ENCODE data around the gene LRMDA. TPM values are rescaled to one million over a fixed set of nuclear protein-coding genes. Genes with fewer than 3 reads are reported as not detected.

Gene LRMDA
- total and polyA plus RNA-seq, 4 experiments from 2014 or later, result not detected

DNA sequence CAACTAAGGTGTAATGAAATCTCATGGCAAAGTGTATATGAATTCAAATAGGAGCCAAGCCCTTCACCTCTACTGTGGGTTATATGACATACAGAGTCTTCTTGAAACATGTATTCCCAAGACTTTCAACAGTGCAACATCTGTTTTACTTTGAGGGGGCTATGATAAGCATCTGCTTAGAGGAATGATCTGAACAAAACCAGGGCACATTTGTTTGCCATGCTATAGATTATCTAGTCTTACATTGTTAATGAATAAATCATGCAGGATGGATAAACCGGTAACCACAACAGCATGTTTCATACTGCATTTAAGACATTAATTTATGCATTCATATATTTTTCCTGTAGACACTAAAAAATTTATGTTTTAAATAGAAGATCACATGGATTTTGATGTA is 1021.9 kb downstream of the LRMDA start:
- intact Hi-C loops (cut with micrococcal nuclease), result no loop called here
- no peaks in the 10 kb centered on the region for H3K27me3 Mint-ChIP-seq
- CTCF ChIA-PET (ENCODE audit: partially characterized antibody), result interaction anchor here (1.4 kb wide), 1 partner anchor 31 kb away, joined by 3 read pairs; no protein-coding TSS in a partner anchor

DNA sequence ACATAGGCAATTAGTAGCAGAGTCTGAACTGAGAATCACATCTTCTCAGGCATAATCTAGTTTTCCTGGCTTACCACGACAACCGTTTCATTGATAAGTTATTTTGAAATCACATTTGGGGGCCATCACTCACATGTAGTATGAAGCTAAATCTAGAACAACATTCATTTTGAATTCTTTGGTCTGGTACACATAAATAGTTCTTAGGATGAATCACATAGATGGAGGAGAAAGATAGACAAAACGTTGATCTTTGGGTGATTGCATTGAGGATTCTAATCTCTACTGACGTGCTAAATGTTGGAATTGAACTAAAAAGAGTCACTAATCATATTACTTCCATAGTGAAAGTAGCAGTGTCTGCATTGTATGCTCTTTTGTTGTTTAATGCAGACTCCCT is 1022.6 kb downstream of the LRMDA start:
- intact Hi-C loops (cut with micrococcal nuclease), result no loop called here
- Histone ChIP-seq H3K4me1 (ENCODE audit: insufficient read depth, low read length) (no peaks in the 10 kb centered on the region), H3K27me3 (ENCODE audit: insufficient read depth, low read length) (no peaks in the 10 kb centered on the region), H3K4me3 (ENCODE audit: low read length in 2 of 2) (no peak overlapping the region), H3K36me3 (ENCODE audit: insufficient read depth, low read length) (no peaks in the 10 kb centered on the region), H3K9me3 (ENCODE audit: control insufficient read depth in 1 of 2, low read length in 2 of 2) (no peaks in the 10 kb centered on the region), H3K27ac (ENCODE audit: low read depth, low read length) (no peak overlapping the region)
- Mint-ChIP-seq H3K4me3 (no peak overlapping the region), H3K36me3 (no peaks in the 10 kb centered on the region), H3K4me1 (no peaks in the 10 kb centered on the region), H3K27ac (no peak overlapping the region), H3K9me3 (peaks cover 0 to 7% (median 2%) of the 10 kb centered on the region in 8 donors), H3K27me3 (no peaks in the 10 kb centered on the region)
- DNase-seq, result no peak
- CTCF ChIA-PET (ENCODE audit: partially characterized antibody), result interaction anchor here (1.4 kb wide), 1 partner anchor 32 kb away, joined by 3 read pairs; no protein-coding TSS in a partner anchor
- POLR2A ChIA-PET (ENCODE audit: partially characterized antibody), result no interaction called here

More for the DNA sequence above, 1021.9 kb downstream of the LRMDA start:
- Mint-ChIP-seq H3K9me3 (peaks cover 0 to 7% (median 2%) of the 10 kb centered on the region in 8 donors), H3K4me3 (no peak overlapping the region), H3K27ac (no peak overlapping the region), H3K4me1 (no peaks in the 10 kb centered on the region), H3K36me3 (no peaks in the 10 kb centered on the region)
- H3K27ac ChIP-seq (ENCODE audit: low read depth, low read length), result no peak overlapping the region
- no peak overlapping the region for H3K4me3 ChIP-seq (ENCODE audit: low read length in 2 of 2)
- no peaks in the 10 kb centered on the region for H3K36me3 ChIP-seq (ENCODE audit: insufficient read depth, low read length)
- POLR2A ChIA-PET (ENCODE audit: partially characterized antibody), result no interaction called here
- DNase-seq, result no peak
- no peaks in the 10 kb centered on the region for H3K4me1 ChIP-seq (ENCODE audit: insufficient read depth, low read length)
- H3K9me3 ChIP-seq (ENCODE audit: control insufficient read depth in 1 of 2, low read length in 2 of 2), result no peaks in the 10 kb centered on the region
- H3K27me3 ChIP-seq (ENCODE audit: insufficient read depth, low read length), result no peaks in the 10 kb centered on the region

DNA sequence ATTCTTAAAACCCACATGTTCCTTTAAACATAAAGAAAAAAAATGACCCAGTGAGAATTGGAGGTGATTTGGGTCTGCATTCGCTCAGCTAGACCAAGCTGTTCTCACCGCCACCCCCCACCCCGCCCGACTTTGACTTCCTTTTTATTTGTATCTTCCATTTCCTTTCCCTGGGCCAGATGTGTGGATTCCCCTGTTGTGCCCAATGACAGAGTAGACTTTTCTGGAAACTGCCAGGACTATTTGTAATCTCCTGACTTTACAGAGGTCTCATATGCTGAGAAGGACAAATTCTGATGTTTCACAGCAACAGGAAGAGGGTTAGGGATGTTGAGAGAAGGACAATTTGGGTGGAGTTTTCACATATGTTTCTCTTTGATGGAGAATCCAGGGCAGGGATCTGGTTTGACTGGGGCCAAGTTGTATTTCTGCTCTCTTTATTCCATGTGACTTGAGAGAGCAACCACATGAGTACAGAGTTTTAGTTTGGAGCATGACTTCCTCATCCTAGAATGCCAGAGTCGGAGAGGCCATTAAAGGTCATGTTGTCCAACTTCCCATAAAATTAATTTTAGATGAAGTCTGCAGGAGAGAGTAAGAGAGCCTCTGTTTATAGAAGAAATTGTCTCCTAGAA is 1023.2 kb downstream of the LRMDA start:
- no peak for DNase-seq
- intact Hi-C loops (cut with micrococcal nuclease), result no loop called here
- H3K36me3 ChIP-seq (ENCODE audit: insufficient read depth, low read length), result no peaks in the 10 kb centered on the region
- no peak overlapping the region for H3K27ac Mint-ChIP-seq
- no peaks in the 10 kb centered on the region for H3K36me3 Mint-ChIP-seq
- peaks cover 0 to 7% (median 2%) of the 10 kb centered on the region in 8 donors for H3K9me3 Mint-ChIP-seq
- ChIA-PET CTCF (ENCODE audit: partially characterized antibody) (interaction anchor here (1.4 kb wide), 1 partner anchor 32 kb away, joined by 3 read pairs; no protein-coding TSS in a partner anchor), POLR2A (ENCODE audit: partially characterized antibody) (no interaction called here)
- no peak overlapping the region for H3K4me3 Mint-ChIP-seq
- no peak overlapping the region for H3K4me3 ChIP-seq (ENCODE audit: low read length in 2 of 2)
- no peak overlapping the region for H3K27ac ChIP-seq (ENCODE audit: low read depth, low read length)
- H3K4me1 ChIP-seq (ENCODE audit: insufficient read depth, low read length), result no peaks in the 10 kb centered on the region
- H3K27me3 ChIP-seq (ENCODE audit: insufficient read depth, low read length), result no peaks in the 10 kb centered on the region
- no peaks in the 10 kb centered on the region for H3K4me1 Mint-ChIP-seq
- H3K27me3 Mint-ChIP-seq, result no peaks in the 10 kb centered on the region
- H3K9me3 ChIP-seq (ENCODE audit: control insufficient read depth in 1 of 2, low read length in 2 of 2), result no peaks in the 10 kb centered on the region

DNA sequence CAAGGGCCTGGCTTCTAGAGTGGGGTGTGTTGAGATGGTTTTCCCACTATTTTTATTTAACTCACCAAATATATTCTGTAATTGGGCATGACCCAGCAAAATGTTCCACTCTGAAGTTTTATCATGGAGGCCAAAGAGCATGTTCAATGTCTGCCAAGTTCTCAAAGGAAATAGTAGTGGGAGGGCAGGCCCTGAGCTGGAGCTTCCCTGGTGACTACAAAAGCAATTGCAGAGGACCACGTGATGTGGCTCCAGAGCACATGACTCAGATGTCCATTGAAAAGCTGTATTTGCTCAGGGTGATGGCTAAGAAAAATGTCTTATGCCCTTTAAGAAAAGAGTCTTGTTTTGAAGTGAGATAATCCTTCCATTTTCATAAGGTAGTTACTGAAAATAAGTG is 1024.8 kb downstream of the LRMDA start:
- no peak for DNase-seq
- CTCF ChIA-PET (ENCODE audit: partially characterized antibody), result no interaction called here
- Histone ChIP-seq H3K27me3 (ENCODE audit: insufficient read depth, low read length) (no peaks in the 10 kb centered on the region), H3K4me1 (ENCODE audit: insufficient read depth, low read length) (no peaks in the 10 kb centered on the region), H3K36me3 (ENCODE audit: insufficient read depth, low read length) (no peaks in the 10 kb centered on the region), H3K27ac (ENCODE audit: low read depth, low read length) (no peak overlapping the region), H3K9me3 (ENCODE audit: control insufficient read depth in 1 of 2, low read length in 2 of 2) (no peaks in the 10 kb centered on the region), H3K4me3 (ENCODE audit: low read length in 2 of 2) (no peak overlapping the region)
- peaks cover 0 to 7% (median 1%) of the 10 kb centered on the region in 8 donors for H3K9me3 Mint-ChIP-seq
- no peaks in the 10 kb centered on the region for H3K36me3 Mint-ChIP-seq
- POLR2A ChIA-PET (ENCODE audit: partially characterized antibody), result no interaction called here
- H3K4me3 Mint-ChIP-seq, result no peak overlapping the region
- no peak overlapping the region for H3K27ac Mint-ChIP-seq
- H3K4me1 Mint-ChIP-seq, result no peaks in the 10 kb centered on the region
- intact Hi-C loops (cut with micrococcal nuclease), result no loop called here
- H3K27me3 Mint-ChIP-seq, result no peaks in the 10 kb centered on the region

DNA sequence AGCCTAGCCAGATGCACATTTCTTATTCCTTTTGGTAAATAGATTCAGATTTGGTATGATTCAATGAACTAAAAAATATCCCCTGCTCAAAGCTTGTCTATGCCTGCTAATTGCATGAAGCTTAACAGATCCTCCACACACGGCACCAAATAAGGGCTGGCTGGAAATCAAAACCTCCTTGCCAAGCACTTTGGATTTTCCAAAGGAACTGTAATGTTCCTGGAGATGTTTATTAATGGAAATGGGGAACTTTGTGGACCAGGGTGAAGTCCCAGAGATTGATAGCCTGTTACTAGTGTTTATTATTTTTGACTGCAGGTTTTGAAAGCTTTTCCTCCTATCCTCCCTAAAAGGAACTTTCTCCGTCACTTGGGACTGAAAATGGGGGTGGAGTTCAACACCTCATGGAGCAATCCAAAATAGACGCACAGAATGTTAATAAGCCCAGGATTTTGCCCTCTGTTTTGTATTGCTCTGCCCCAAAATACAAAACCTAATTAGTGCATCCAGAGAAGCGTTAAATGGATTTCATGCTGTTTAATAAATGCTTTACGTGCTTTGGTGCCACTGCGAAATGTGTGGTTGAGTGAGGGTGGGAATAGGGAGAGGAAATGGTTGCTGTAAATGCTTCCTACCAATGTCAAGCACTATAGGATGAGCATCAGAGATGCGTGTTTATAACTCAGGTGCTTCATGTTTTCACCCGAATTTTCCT is 1027.7 kb downstream of the LRMDA start:
- Mint-ChIP-seq H3K4me1 (no peaks in the 10 kb centered on the region), H3K27me3 (no peaks in the 10 kb centered on the region), H3K9me3 (peaks cover 0 to 11% (median 3%) of the 10 kb centered on the region in 8 donors), H3K27ac (no peak overlapping the region), H3K36me3 (no peaks in the 10 kb centered on the region), H3K4me3 (no peak overlapping the region)
- intact Hi-C loops (cut with micrococcal nuclease), result no loop called here
- Histone ChIP-seq H3K9me3 (ENCODE audit: control insufficient read depth in 1 of 2, low read length in 2 of 2) (no peaks in the 10 kb centered on the region), H3K27ac (ENCODE audit: low read depth, low read length) (no peak overlapping the region), H3K27me3 (ENCODE audit: insufficient read depth, low read length) (no peaks in the 10 kb centered on the region), H3K4me1 (ENCODE audit: insufficient read depth, low read length) (no peaks in the 10 kb centered on the region), H3K36me3 (ENCODE audit: insufficient read depth, low read length) (no peaks in the 10 kb centered on the region), H3K4me3 (ENCODE audit: low read length in 2 of 2) (no peak overlapping the region)
- DNase-seq, result no peak
- ChIA-PET CTCF (ENCODE audit: partially characterized antibody) (no interaction called here), POLR2A (ENCODE audit: partially characterized antibody) (no interaction called here)

GRCh38 chr10:76461024-76461423 is 1029.6 kb downstream of the LRMDA start:
- H3K9me3 ChIP-seq (ENCODE audit: control insufficient read depth in 1 of 2, low read length in 2 of 2), result no peaks in the 10 kb centered on the region
- intact Hi-C loops (cut with micrococcal nuclease), result no loop called here
- H3K9me3 Mint-ChIP-seq, result peaks cover 0 to 11% (median 3%) of the 10 kb centered on the region in 8 donors
- ChIA-PET CTCF (ENCODE audit: partially characterized antibody) (no interaction called here), POLR2A (ENCODE audit: partially characterized antibody) (no interaction called here)
- no peak overlapping the region for H3K27ac Mint-ChIP-seq
- no peak for DNase-seq
- H3K27me3 Mint-ChIP-seq, result no peaks in the 10 kb centered on the region
- H3K4me3 Mint-ChIP-seq, result no peak overlapping the region
- no peak overlapping the region for H3K27ac ChIP-seq (ENCODE audit: low read depth, low read length)
- no peaks in the 10 kb centered on the region for H3K4me1 Mint-ChIP-seq
- H3K27me3 ChIP-seq (ENCODE audit: insufficient read depth, low read length), result no peaks in the 10 kb centered on the region
- no peaks in the 10 kb centered on the region for H3K4me1 ChIP-seq (ENCODE audit: insufficient read depth, low read length)
- H3K4me3 ChIP-seq (ENCODE audit: low read length in 2 of 2), result no peak overlapping the region
- H3K36me3 ChIP-seq (ENCODE audit: insufficient read depth, low read length), result no peaks in the 10 kb centered on the region
- no peaks in the 10 kb centered on the region for H3K36me3 Mint-ChIP-seq

GRCh38 chr10:76463111-76463510 is 1031.7 kb downstream of the LRMDA start:
- Histone ChIP-seq H3K9me3 (ENCODE audit: control insufficient read depth in 1 of 2, low read length in 2 of 2) (no peaks in the 10 kb centered on the region), H3K36me3 (ENCODE audit: insufficient read depth, low read length) (no peaks in the 10 kb centered on the region), H3K4me1 (ENCODE audit: insufficient read depth, low read length) (no peaks in the 10 kb centered on the region), H3K27me3 (ENCODE audit: insufficient read depth, low read length) (no peaks in the 10 kb centered on the region), H3K4me3 (ENCODE audit: low read length in 2 of 2) (no peak overlapping the region), H3K27ac (ENCODE audit: low read depth, low read length) (no peak overlapping the region)
- POLR2A ChIA-PET (ENCODE audit: partially characterized antibody), result no interaction called here
- Mint-ChIP-seq H3K4me1 (no peaks in the 10 kb centered on the region), H3K27me3 (no peaks in the 10 kb centered on the region), H3K36me3 (no peaks in the 10 kb centered on the region), H3K4me3 (no peak overlapping the region), H3K27ac (no peak overlapping the region), H3K9me3 (peaks cover 0 to 11% (median 3%) of the 10 kb centered on the region in 8 donors)
- intact Hi-C loops (cut with micrococcal nuclease), result no loop called here
- DNase-seq, result no peak
- CTCF ChIA-PET (ENCODE audit: partially characterized antibody), result no interaction called here
